ENCODE data around the gene TMC6. TPM values are rescaled to one million over a fixed set of nuclear protein-coding genes. Genes with fewer than 3 reads are reported as not detected.
A peak's percentile ranks its signal among the peaks of the same experiment; 100 is the strongest.

TMC6 gene
- total and polyA plus RNA-seq, 2 of the 13 experiments (the other 11 are each of a cell fraction or from before 2014, with no cell fraction given) = 48.4 to 99.1 TPM

DNA sequence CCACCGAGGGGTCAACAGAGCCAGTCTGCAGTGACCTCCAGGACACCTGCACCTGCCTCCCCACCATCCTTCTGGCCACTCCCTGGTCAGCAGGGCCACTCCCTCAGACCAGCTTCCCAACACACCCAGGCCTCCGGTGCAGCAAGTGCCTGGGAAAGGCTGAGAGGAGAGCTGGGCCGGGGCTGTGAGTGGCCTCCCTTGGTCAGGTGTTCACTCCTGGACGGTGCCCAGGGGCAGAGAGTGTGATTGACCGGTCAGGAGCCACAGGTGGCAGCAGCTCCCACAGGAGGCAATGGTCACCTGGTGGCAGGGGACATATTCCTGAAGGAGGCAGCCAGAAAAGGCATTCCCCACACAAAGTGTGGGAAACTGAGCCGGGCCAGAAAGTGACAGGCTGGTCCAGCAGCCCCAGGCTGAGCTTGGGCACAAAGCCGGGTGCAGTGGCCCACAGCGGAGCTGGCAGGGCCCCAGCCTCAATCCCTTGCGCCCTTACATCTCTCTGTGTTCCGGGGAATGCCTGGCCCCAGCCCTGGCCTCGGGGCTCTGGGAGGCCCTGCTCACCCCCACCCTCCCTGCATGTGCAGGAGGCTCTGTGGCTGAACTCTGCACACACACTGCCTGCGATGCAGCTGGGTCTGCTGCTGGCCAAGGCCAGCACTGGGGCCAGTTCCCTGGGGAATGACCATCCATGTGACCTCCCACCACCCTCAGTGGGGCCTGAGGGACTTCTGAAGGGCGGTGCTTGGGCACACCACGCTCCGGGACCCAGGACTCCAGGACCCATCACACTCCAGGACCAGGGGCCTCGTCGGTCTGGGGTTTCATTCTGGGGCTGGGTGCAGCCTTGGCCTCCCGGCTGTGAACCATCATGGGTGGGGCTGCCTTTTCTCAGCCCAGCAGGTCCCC lies 16.4 kb upstream of the TMC6 start (continued):
- no peak for TF ChIP-seq KAT2B (IDR thresholded peaks at IDR 0.05; ENCODE audit: borderline replicate concordance, low read depth, low read length)
- TF ChIP-seq ZNF614 (CRISPR knock-in tag; IDR thresholded peaks at IDR 0.05; ENCODE audit: borderline replicate concordance) = peak; percentile 77; the same call in 1 of the 2 replicates
- TF ChIP-seq RXRA (CRISPR knock-in tag; IDR thresholded peaks at IDR 0.05) = peak; percentile 81
- no peak; the same call in 1 of the 2 replicates for TF ChIP-seq ZNF678 (CRISPR knock-in tag; IDR thresholded peaks at IDR 0.05)
- no peak for TF ChIP-seq ZNF10 (CRISPR knock-in tag; IDR thresholded peaks at IDR 0.05; ENCODE audit: borderline replicate concordance, low read depth)
- TF ChIP-seq ZNF274 (CRISPR knock-in tag; IDR thresholded peaks at IDR 0.05) = peak; percentile 71; the same call in 1 of the 2 replicates
- peak; percentile 82 for TF ChIP-seq ZNF556 (CRISPR knock-in tag; IDR thresholded peaks at IDR 0.05; ENCODE audit: borderline replicate concordance)
- TF ChIP-seq ZNF724P (CRISPR knock-in tag; IDR thresholded peaks at IDR 0.05; ENCODE audit: borderline replicate concordance) = no peak
- TF ChIP-seq GATAD2A (CRISPR knock-in tag; IDR thresholded peaks at IDR 0.05) = peak; percentile 74
- TF ChIP-seq THAP11 (CRISPR knock-in tag; IDR thresholded peaks at IDR 0.05) = peak; percentile 30
- TF ChIP-seq ZNF501 (CRISPR knock-in tag; IDR thresholded peaks at IDR 0.05) = no peak; the same call in 1 of the 2 replicates
- TF ChIP-seq, protein P1, sequence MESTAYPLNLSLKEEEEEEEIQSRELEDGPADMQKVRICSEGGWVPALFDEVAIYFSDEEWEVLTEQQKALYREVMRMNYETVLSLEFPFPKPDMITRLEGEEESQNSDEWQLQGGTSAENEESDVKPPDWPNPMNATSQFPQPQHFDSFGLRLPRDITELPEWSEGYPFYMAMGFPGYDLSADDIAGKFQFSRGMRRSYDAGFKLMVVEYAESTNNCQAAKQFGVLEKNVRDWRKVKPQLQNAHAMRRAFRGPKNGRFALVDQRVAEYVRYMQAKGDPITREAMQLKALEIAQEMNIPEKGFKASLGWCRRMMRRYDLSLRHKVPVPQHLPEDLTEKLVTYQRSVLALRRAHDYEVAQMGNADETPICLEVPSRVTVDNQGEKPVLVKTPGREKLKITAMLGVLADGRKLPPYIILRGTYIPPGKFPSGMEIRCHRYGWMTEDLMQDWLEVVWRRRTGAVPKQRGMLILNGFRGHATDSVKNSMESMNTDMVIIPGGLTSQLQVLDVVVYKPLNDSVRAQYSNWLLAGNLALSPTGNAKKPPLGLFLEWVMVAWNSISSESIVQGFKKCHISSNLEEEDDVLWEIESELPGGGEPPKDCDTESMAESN (CRISPR knock-in tag; conservative IDR thresholded peaks at IDR 0.05) = no peak
- no peak for TF ChIP-seq NFIC (IDR thresholded peaks at IDR 0.05; ENCODE audit: low read length)
- TF ChIP-seq RAD21 (CRISPR knock-in tag; IDR thresholded peaks at IDR 0.05) = peak; percentile 8; the same call in 1 of the 2 replicates
- peak; percentile 63 for TF ChIP-seq PHF21A (CRISPR knock-in tag; IDR thresholded peaks at IDR 0.05)
- TF ChIP-seq MEIS1 (CRISPR knock-in tag; IDR thresholded peaks at IDR 0.05; ENCODE audit: borderline replicate concordance) = no peak; the same call in 1 of the 2 replicates
- TF ChIP-seq ZC3H13 (CRISPR knock-in tag; IDR thresholded peaks at IDR 0.05) = peak; percentile 89; the same call in 1 of the 2 replicates
- TF ChIP-seq, protein P2, sequence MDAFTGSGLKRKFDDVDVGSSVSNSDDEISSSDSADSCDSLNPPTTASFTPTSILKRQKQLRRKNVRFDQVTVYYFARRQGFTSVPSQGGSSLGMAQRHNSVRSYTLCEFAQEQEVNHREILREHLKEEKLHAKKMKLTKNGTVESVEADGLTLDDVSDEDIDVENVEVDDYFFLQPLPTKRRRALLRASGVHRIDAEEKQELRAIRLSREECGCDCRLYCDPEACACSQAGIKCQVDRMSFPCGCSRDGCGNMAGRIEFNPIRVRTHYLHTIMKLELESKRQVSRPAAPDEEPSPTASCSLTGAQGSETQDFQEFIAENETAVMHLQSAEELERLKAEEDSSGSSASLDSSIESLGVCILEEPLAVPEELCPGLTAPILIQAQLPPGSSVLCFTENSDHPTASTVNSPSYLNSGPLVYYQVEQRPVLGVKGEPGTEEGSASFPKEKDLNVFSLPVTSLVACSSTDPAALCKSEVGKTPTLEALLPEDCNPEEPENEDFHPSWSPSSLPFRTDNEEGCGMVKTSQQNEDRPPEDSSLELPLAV (CRISPR knock-in tag; conservative IDR thresholded peaks at IDR 0.05; ENCODE audit: low read depth) = no peak
- peak; percentile 83 for TF ChIP-seq RXRB (CRISPR knock-in tag; IDR thresholded peaks at IDR 0.05; ENCODE audit: borderline replicate concordance)
- TF ChIP-seq ZNF879 (CRISPR knock-in tag; IDR thresholded peaks at IDR 0.05) = 0 out of 2 replicates have a peak, but pooled peaks have one; percentile 68
- peak; percentile 74; the same call in 1 of the 2 replicates for TF ChIP-seq MTA1 (CRISPR knock-in tag; IDR thresholded peaks at IDR 0.05; ENCODE audit: borderline replicate concordance)
- TF ChIP-seq FLYWCH1 (CRISPR knock-in tag; IDR thresholded peaks at IDR 0.05) = no peak
- TF ChIP-seq RELA (CRISPR knock-in tag; IDR thresholded peaks at IDR 0.05) = no peak
- TF ChIP-seq SNRNP70 (IDR thresholded peaks at IDR 0.05; ENCODE audit: low read depth, low read length) = no peak
- TF ChIP-seq ZNF878 (CRISPR knock-in tag; IDR thresholded peaks at IDR 0.05) = 0 out of 2 replicates have a peak, but pooled peaks have one; percentile 30
- TF ChIP-seq IKZF1 (IDR thresholded peaks at IDR 0.05) = no peak
- peak; percentile 89 for TF ChIP-seq BORCS8-MEF2B (CRISPR knock-in tag; IDR thresholded peaks at IDR 0.05)
- TF ChIP-seq, protein P3, sequence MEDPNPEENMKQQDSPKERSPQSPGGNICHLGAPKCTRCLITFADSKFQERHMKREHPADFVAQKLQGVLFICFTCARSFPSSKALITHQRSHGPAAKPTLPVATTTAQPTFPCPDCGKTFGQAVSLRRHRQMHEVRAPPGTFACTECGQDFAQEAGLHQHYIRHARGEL (CRISPR knock-in tag; IDR thresholded peaks at IDR 0.05) = no peak

Data from HepG2 (cell line).